Midbrain (tissue), 1 donor: ENCODE measurements around the gene CCDC28A.

Experiments
- DNase-seq: peaks from one replicate; lab custom pipeline; 2025; lab: John Stamatoyannopoulos, UW

The CCDC28A gene

GRCh38 chr6:138833816-138834539, 60.4 kb downstream of the CCDC28A start:
- DNase-seq, result peak; percentile 31

- no peak for DNase-seq
These were observed 63.7 kb downstream of the CCDC28A start for GRCh38 chr6:138837246-138837645.
